GM12891 (cell line): ENCODE results near the gene FNDC3B.

ENCODE experiments used
- DNase-seq: peaks from one replicate; pipeline ENCODE4 v3.0.0; 2011; ENCODE audit warnings: low spot score; ENCODE audit not compliant: insufficient read length
- FAIRE-seq: peaks from 2 replicates; lab custom pipeline; 2011; peaks lifted over from hg19 to GRCh38; lab: Jason Lieb, UNC
- PAX5 ChIP-seq: IDR thresholded peaks from 2 replicates; pipeline ENCODE4 v1.6.1; 2011; ENCODE audit warnings: low read length, moderate library complexity, mild to moderate bottlenecking; ENCODE audit not compliant: insufficient read depth, severe bottlenecking
- POLR2A ChIP-seq: IDR thresholded peaks from 2 replicates; pipeline ENCODE4 v1.6.1; 2011; ENCODE audit warnings: low read depth, low read length, control low read depth
- POLR2AphosphoS5 ChIP-seq: IDR thresholded peaks from 2 replicates; pipeline ENCODE4 v1.6.1; 2011; ENCODE audit warnings: low read depth, low read length, control low read depth
- POU2F2 ChIP-seq: IDR thresholded peaks from 2 replicates; pipeline ENCODE4 v1.6.1; 2011; ENCODE audit warnings: low read depth, mild to moderate bottlenecking, control low read depth, low read length, moderate library complexity
- SPI1 ChIP-seq: IDR thresholded peaks from 2 replicates; pipeline ENCODE4 v1.6.1; 2011; ENCODE audit warnings: low read depth, low read length, control low read depth
- TAF1 ChIP-seq: IDR thresholded peaks from 2 replicates; pipeline ENCODE4 v1.6.1; 2011; ENCODE audit warnings: low read depth, low read length, control low read depth

The FNDC3B gene

GRCh38 chr3:172223870-172224269 lies 184.5 kb downstream of the FNDC3B start:
- no peak for TF ChIP-seq POLR2A
- no peak for TF ChIP-seq TAF1
- TF ChIP-seq PAX5, result no peak
- TF ChIP-seq POU2F2, result no peak
- TF ChIP-seq SPI1, result no peak
- no peak for TF ChIP-seq POLR2AphosphoS5
- no peak for FAIRE-seq
- no peak for DNase-seq

- DNase-seq, result no peak
- FAIRE-seq, result no peak
These were observed 185.3 kb downstream of the FNDC3B start for GRCh38 chr3:172224560-172225214.

GRCh38 chr3:172225215-172225707 lies 185.9 kb downstream of the FNDC3B start:
- FAIRE-seq, result no peak
- no peak for DNase-seq
- TF ChIP-seq PAX5, result no peak
- no peak for TF ChIP-seq POLR2A
- TF ChIP-seq SPI1, result no peak
- TF ChIP-seq POLR2AphosphoS5, result no peak
- TF ChIP-seq TAF1, result no peak
- no peak for TF ChIP-seq POU2F2

More at GRCh38 chr3:172224560-172225214, 185.3 kb downstream of the FNDC3B start:
- no peak for TF ChIP-seq POU2F2
- no peak for TF ChIP-seq PAX5
- no peak for TF ChIP-seq TAF1

GRCh38 chr3:172226831-172227230 lies 187.5 kb downstream of the FNDC3B start:
- no peak for FAIRE-seq
- DNase-seq, result no peak
- TF ChIP-seq POLR2A (no peak), POLR2AphosphoS5 (no peak), SPI1 (no peak)

GRCh38 chr3:172227340-172228035 lies 188.1 kb downstream of the FNDC3B start:
- TF ChIP-seq PAX5, result no peak
- no peak for TF ChIP-seq POU2F2
- no peak for TF ChIP-seq TAF1
- no peak for DNase-seq
- FAIRE-seq, result no peak

- FAIRE-seq, result no peak
These were observed 188.6 kb downstream of the FNDC3B start for GRCh38 chr3:172228036-172228415.

GRCh38 chr3:172229462-172229861 lies 190.1 kb downstream of the FNDC3B start:
- FAIRE-seq (no peak), DNase-seq (no peak)
- no peak for TF ChIP-seq TAF1
- TF ChIP-seq PAX5, result no peak
- no peak for TF ChIP-seq POLR2A
- no peak for TF ChIP-seq SPI1
- TF ChIP-seq POU2F2, result no peak
- no peak for TF ChIP-seq POLR2AphosphoS5

More at GRCh38 chr3:172228036-172228415, 188.6 kb downstream of the FNDC3B start:
- no peak for TF ChIP-seq SPI1
- no peak for TF ChIP-seq POLR2A
- no peak for TF ChIP-seq TAF1
- no peak for TF ChIP-seq PAX5
- TF ChIP-seq POU2F2, result no peak
- no peak for TF ChIP-seq POLR2AphosphoS5
- no peak for DNase-seq

GRCh38 chr3:172231318-172231901 lies 192.0 kb downstream of the FNDC3B start:
- TF ChIP-seq PAX5, result no peak
- no peak for TF ChIP-seq POLR2A
- TF ChIP-seq SPI1, result no peak
- TF ChIP-seq POU2F2, result no peak
- no peak for TF ChIP-seq POLR2AphosphoS5
- TF ChIP-seq TAF1, result no peak
- DNase-seq, result no peak
- no peak for FAIRE-seq

GRCh38 chr3:172232579-172233212 lies 193.3 kb downstream of the FNDC3B start:
- no peak for DNase-seq
- TF ChIP-seq POLR2AphosphoS5 (no peak), PAX5 (no peak), SPI1 (no peak), POLR2A (no peak), TAF1 (no peak), POU2F2 (no peak)
- no peak for FAIRE-seq
